GM12892 (cell line): ENCODE measurements around the gene PARVB.

ENCODE experiments used
- POLR2A ChIP-seq: IDR thresholded peaks from 2 replicates; pipeline ENCODE4 v1.6.1; 2011; ENCODE audit warnings: low read depth, low read length, control low read depth
- POLR2AphosphoS5 ChIP-seq: IDR thresholded peaks from 2 replicates; pipeline ENCODE4 v1.6.1; 2011; ENCODE audit warnings: low read depth, low read length, control low read depth
- TAF1 ChIP-seq: IDR thresholded peaks from 2 replicates; pipeline ENCODE4 v1.6.1; 2011; ENCODE audit warnings: low read depth, mild to moderate bottlenecking, control low read depth, low read length, borderline replicate concordance

DNA sequence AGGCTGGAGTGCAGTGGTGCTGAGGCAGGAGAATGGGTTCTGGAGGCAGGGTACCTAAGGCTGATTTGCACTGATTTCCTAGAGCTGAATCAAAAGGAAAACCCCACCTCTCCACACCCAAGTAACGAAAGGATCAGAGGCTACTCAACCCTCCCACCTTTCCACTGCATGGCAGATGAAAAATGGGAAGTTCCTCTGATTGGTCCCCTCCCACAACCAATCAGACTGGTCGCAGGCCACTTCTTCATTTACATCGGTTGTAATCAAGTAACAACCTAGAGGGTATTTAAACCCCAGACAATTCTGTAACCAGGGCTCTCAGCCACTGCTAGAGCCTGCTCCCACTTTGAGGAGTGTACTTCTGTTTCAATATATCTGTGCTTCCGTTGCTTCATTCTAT lies 18.6 kb upstream of the PARVB start:
- TF ChIP-seq POLR2AphosphoS5 (no peak), TAF1 (no peak), POLR2A (no peak)
